Breast epithelium (tissue), 4 donors: ENCODE data around the gene POSTN. TPM values are rescaled to one million over a fixed set of nuclear protein-coding genes. Genes with fewer than 3 reads are reported as not detected.

Experiments used
- DNase-seq, 2 donors: peaks; one replicate each; pipeline ENCODE4 v3.0.0-alpha.2; 2019; ENCODE audit warnings: low spot score in 2 of 2
- H3K27ac ChIP-seq, 2 donors: fragments of 200-600 bp; sonication (generic) in 1 of 2; one replicate each; pipeline ENCODE4 v1.5.1; 2016 to 2019; ENCODE audit warnings: mild to moderate bottlenecking in 1 of 2
- H3K27me3 ChIP-seq, 2 donors: fragments of 200-600 bp; sonication (generic) in 1 of 2; one replicate each; pipeline versions ENCODE4 v1.5.1 to v1.6.0; 2017 to 2019; ENCODE audit warnings: control low read depth in 1 of 2, mild to moderate bottlenecking in 1 of 2
- H3K36me3 ChIP-seq: fragments of 200-600 bp; one replicate; pipeline ENCODE4 v1.5.1; 2019
- H3K4me1 ChIP-seq, 2 donors: fragments of 200-600 bp; sonication (generic); one replicate each; pipeline ENCODE4 v1.5.1; 2016 to 2019; ENCODE audit warnings: control low read depth in 1 of 2
- H3K4me3 ChIP-seq, 3 donors: fragments of 200-600 bp; sonication (generic); 1 replicate in 2 of 3; 2 replicates in 1 of 3; pipeline ENCODE4 v1.5.1; 2016 to 2019; ENCODE audit warnings: mild to moderate bottlenecking in 3 of 3, moderate library complexity in 2 of 3
- H3K9me3 ChIP-seq, 2 donors: fragments of 200-600 bp; sonication (generic) in 1 of 2; one replicate each; pipeline ENCODE4 v1.5.1; 2016 to 2019; ENCODE audit warnings: control low read depth in 1 of 2
- CTCF ChIP-seq, 3 donors: fragments of 450-650 bp; IDR thresholded peaks; one replicate each; pipeline ENCODE4 v1.5.1; 2016 to 2017; ENCODE audit warnings: antibody characterized with exemption in 3 of 3, mild to moderate bottlenecking in 3 of 3, moderate library complexity in 3 of 3
- POLR2A ChIP-seq: fragments of 450-650 bp; IDR thresholded peaks from one replicate; pipeline ENCODE4 v1.6.1; 2016; ENCODE audit warnings: antibody characterized with exemption, mild to moderate bottlenecking, moderate library complexity
- POLR2AphosphoS5 ChIP-seq, 3 donors: sonication (generic); formaldehyde crosslinking; IDR thresholded peaks; one replicate each; pipeline ENCODE4 v1.6.1; 2017; ENCODE audit warnings: antibody characterized with exemption in 3 of 3
- intact Hi-C: fragments of 100-400 bp; cut with DNase I; formaldehyde crosslinking; loops from one replicate; pipeline ENCODE4 v1.15.1; 2023; ENCODE audit warnings: low total_unique reads
- total RNA-seq, 3 donors: library from RNA; depleted of rRNA; stranded (reverse); fragments of >200 nt; gene quantifications; one replicate each; pipeline ENCODE4 v1.1.0, GENCODE V29; 2016

Gene POSTN
- total RNA-seq, 3 donors from 2014 or later: 20.1 to 30.8 (median 27.8) TPM

DNA sequence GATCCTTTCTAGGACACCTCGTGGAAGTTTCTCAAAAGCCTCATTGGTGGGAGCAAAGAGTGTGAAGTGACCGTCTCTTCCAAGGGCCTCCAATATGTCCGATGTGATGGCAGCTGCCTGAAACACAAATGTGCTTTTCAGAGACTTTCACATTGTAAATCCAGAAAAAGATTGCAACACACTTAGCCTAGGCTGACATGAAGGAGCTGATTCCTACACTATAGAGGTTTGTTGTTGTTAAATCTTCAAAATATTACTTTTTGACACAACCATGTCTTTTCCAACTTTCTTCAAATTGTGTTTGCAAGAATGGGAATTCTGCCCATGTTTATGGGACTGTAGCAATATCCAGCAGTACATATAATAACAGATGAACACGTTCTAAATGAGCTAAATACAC lies 12.4 kb downstream of the POSTN start:
- Histone ChIP-seq H3K9me3 (no peaks in the 10 kb centered on the region), H3K27me3 (no peaks in the 10 kb centered on the region), H3K4me1 (no peaks in the 10 kb centered on the region), H3K36me3 (no peaks in the 10 kb centered on the region), H3K27ac (no peak overlapping the region), H3K4me3 (no peak overlapping the region)
- TF ChIP-seq CTCF (IDR thresholded peaks at IDR 0.05) (no peak), POLR2A (no peak), POLR2AphosphoS5 (IDR thresholded peaks at IDR 0.05) (no peak)
- intact Hi-C loops: no loop called here
- no peak for DNase-seq

DNA sequence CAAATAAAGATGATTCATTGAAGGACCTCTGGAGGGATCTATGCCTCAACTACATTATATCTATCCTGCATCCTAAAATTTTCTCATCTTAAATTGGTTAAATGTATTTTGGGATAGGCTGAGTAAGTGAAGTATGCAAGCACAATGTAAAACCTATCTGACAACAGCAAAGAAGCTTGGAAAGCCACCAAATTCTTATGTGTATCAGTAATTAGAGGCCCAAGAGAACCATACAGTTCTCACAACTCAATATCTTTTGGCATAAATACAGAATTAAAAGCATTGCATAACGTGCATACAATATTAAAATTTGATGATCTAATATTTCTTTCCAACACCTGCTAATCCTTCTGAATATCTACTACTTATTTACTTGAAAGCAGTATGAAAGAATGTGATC lies 13.0 kb downstream of the POSTN start:
- Histone ChIP-seq H3K9me3 (no peaks in the 10 kb centered on the region), H3K4me1 (no peaks in the 10 kb centered on the region), H3K36me3 (no peaks in the 10 kb centered on the region), H3K27ac (no peak overlapping the region), H3K4me3 (no peak overlapping the region), H3K27me3 (no peaks in the 10 kb centered on the region)
- no peak for DNase-seq
- intact Hi-C loops: no loop called here
- TF ChIP-seq CTCF (IDR thresholded peaks at IDR 0.05): no peak
- TF ChIP-seq POLR2AphosphoS5 (IDR thresholded peaks at IDR 0.05): no peak
- no peak for TF ChIP-seq POLR2A

- TF ChIP-seq POLR2AphosphoS5 (IDR thresholded peaks at IDR 0.05): no peak
- TF ChIP-seq POLR2A: no peak
- TF ChIP-seq CTCF (IDR thresholded peaks at IDR 0.05): no peak
- intact Hi-C loops: no loop called here
- no peaks in the 10 kb centered on the region for H3K36me3 ChIP-seq
These were observed 22.0 kb downstream of the POSTN start for GRCh38 chr13:37576601-37577000.

DNA sequence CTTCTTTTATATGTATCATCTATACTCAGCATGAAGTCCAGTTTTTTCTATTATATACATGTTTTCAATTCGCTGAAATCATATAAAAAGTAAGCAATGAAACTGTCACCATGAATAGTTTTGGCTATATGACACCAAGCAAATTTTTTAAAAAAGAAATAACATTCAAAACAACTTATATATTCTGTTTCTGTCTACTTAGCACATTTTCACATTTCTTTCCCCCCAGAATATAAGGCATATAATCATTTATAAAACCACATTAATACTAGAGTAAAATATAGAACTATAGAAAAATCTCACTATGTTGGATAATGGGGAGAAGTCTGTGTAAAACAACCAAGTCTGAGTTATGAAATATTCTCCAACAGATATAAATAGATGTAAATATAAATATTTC lies 33.1 kb downstream of the POSTN start:
- DNase-seq: no peak
- Histone ChIP-seq H3K9me3 (no peaks in the 10 kb centered on the region), H3K27me3 (no peaks in the 10 kb centered on the region), H3K36me3 (no peaks in the 10 kb centered on the region), H3K27ac (no peak overlapping the region), H3K4me1 (no peaks in the 10 kb centered on the region), H3K4me3 (no peak overlapping the region)
- intact Hi-C loops: no loop called here
- no peak for TF ChIP-seq POLR2A
- TF ChIP-seq CTCF (IDR thresholded peaks at IDR 0.05): no peak
- no peak for TF ChIP-seq POLR2AphosphoS5 (IDR thresholded peaks at IDR 0.05)

More at GRCh38 chr13:37576601-37577000, 22.0 kb downstream of the POSTN start:
- no peaks in the 10 kb centered on the region for H3K9me3 ChIP-seq
- H3K4me1 ChIP-seq: no peaks in the 10 kb centered on the region
- no peak overlapping the region for H3K4me3 ChIP-seq
- DNase-seq: no peak
- H3K27me3 ChIP-seq: no peaks in the 10 kb centered on the region
- no peak overlapping the region for H3K27ac ChIP-seq

DNA sequence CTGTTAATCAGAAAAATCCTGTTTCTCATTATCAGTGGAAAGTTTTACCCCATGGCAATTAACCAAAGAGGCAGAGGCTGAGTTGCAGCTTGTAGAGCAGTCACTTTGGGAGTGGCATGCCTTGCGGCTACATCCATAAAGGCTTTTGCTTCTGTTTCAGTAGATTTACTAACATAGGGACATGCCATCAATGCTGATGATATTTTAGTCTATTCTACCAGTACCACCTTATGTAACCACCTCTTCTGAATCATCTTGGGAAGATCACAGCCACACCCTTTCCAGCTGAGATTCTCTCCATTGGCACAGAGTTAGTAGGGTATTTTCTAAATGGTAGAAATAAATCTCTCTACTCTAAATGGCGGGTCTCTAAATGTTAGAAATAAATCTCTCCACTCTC lies 37.5 kb downstream of the POSTN start:
- Histone ChIP-seq H3K36me3 (no peaks in the 10 kb centered on the region), H3K9me3 (peaks cover 0 to 17% of the 10 kb centered on the region in 2 donors), H3K27me3 (no peaks in the 10 kb centered on the region), H3K4me3 (no peak overlapping the region), H3K27ac (no peak overlapping the region), H3K4me1 (no peaks in the 10 kb centered on the region)
- no peak for DNase-seq
- intact Hi-C loops: no loop called here
- TF ChIP-seq CTCF (IDR thresholded peaks at IDR 0.05) (no peak), POLR2A (no peak), POLR2AphosphoS5 (IDR thresholded peaks at IDR 0.05) (no peak)
